ENCODE results near the gene CD33. TPM values are rescaled to one million over a fixed set of nuclear protein-coding genes. Genes with fewer than 3 reads are reported as not detected.

Gene CD33
- total RNA-seq, 2 experiments from 2014 or later = not detected

GRCh38 chr19:51211833-51212232 lies 13.0 kb upstream of the CD33 start:
- H3K36me3 ChIP-seq (ENCODE audit: insufficient read depth, low read length) = no peaks in the 10 kb centered on the region
- no peaks in the 10 kb centered on the region for H3K9me3 ChIP-seq (ENCODE audit: low read length)
- no TSS peak for BruUV-seq (replicated peaks)
- TF ChIP-seq EZH2phosphoT487 (IDR thresholded peaks at IDR 0.05; ENCODE audit: borderline replicate concordance, low read depth, low read length) (no peak), CTCF (conservative IDR thresholded peaks at IDR 0.05; ENCODE audit: low read length) (no peak)
- no peaks in the 10 kb centered on the region for H3K4me1 ChIP-seq (ENCODE audit: insufficient read depth, low read length, poor library complexity, severe bottlenecking)
- H3K4me2 ChIP-seq (ENCODE audit: low read length) = no peak overlapping the region
- no peak overlapping the region for H3K4me3 ChIP-seq (ENCODE audit: low read depth, low read length, poor library complexity, severe bottlenecking)
- H2AFZ ChIP-seq (ENCODE audit: low read length) = no peak overlapping the region
- no peaks in the 10 kb centered on the region for H3K79me2 ChIP-seq (ENCODE audit: insufficient read depth, low read depth, low read length)
- ChIA-PET POLR2A (no interaction called here), CTCF (ENCODE audit: unreplicated experiment) (no interaction called here)
- no peaks in the 10 kb centered on the region for H3K9me2 ChIP-seq (ENCODE audit: insufficient read depth, low read length)
- no peak overlapping the region for H3K27ac ChIP-seq (ENCODE audit: low read depth, low read length, poor library complexity, severe bottlenecking)
- no peak for DNase-seq (ENCODE audit: low spot score)
- H4K20me1 ChIP-seq (ENCODE audit: insufficient read depth, low read length) = no peaks in the 10 kb centered on the region
- intact Hi-C loops (cut with micrococcal nuclease; ENCODE audit: unreplicated experiment) = no loop called here

- H3K4me3 ChIP-seq (ENCODE audit: low read depth, low read length, poor library complexity, severe bottlenecking) = no peak overlapping the region
- H3K9me2 ChIP-seq (ENCODE audit: insufficient read depth, low read length) = no peaks in the 10 kb centered on the region
- no peaks in the 10 kb centered on the region for H3K79me2 ChIP-seq (ENCODE audit: insufficient read depth, low read depth, low read length)
- DNase-seq (ENCODE audit: low spot score) = no peak
- no peak overlapping the region for H3K27ac ChIP-seq (ENCODE audit: low read depth, low read length, poor library complexity, severe bottlenecking)
- intact Hi-C loops (cut with micrococcal nuclease; ENCODE audit: unreplicated experiment) = no loop called here
- H2AFZ ChIP-seq (ENCODE audit: low read length) = no peak overlapping the region
- TF ChIP-seq EZH2phosphoT487 (IDR thresholded peaks at IDR 0.05; ENCODE audit: borderline replicate concordance, low read depth, low read length) (no peak), CTCF (conservative IDR thresholded peaks at IDR 0.05; ENCODE audit: low read length) (no peak)
- POLR2A ChIA-PET = no interaction called here
- H3K4me2 ChIP-seq (ENCODE audit: low read length) = no peak overlapping the region
- BruUV-seq (replicated peaks) = no TSS peak
- CTCF ChIA-PET (ENCODE audit: unreplicated experiment) = no interaction called here
- H4K20me1 ChIP-seq (ENCODE audit: insufficient read depth, low read length) = no peaks in the 10 kb centered on the region
- no peaks in the 10 kb centered on the region; the same call in 1 of the 2 replicates for H3K9me3 ChIP-seq (ENCODE audit: low read length)
- H3K36me3 ChIP-seq (ENCODE audit: insufficient read depth, low read length) = no peaks in the 10 kb centered on the region
- no peaks in the 10 kb centered on the region for H3K4me1 ChIP-seq (ENCODE audit: insufficient read depth, low read length, poor library complexity, severe bottlenecking)
Measured at GRCh38 chr19:51219307-51219706, 5.6 kb upstream of the CD33 start.

GRCh38 chr19:51219971-51220370 lies 4.9 kb upstream of the CD33 start:
- Histone ChIP-seq H3K9me2 (ENCODE audit: insufficient read depth, low read length) (no peaks in the 10 kb centered on the region), H3K9me3 (ENCODE audit: low read length) (no peaks in the 10 kb centered on the region; the same call in 1 of the 2 replicates), H3K36me3 (ENCODE audit: insufficient read depth, low read length) (no peaks in the 10 kb centered on the region), H2AFZ (ENCODE audit: low read length) (no peak overlapping the region), H4K20me1 (ENCODE audit: insufficient read depth, low read length) (no peaks in the 10 kb centered on the region), H3K27ac (ENCODE audit: low read depth, low read length, poor library complexity, severe bottlenecking) (no peak overlapping the region), H3K4me1 (ENCODE audit: insufficient read depth, low read length, poor library complexity, severe bottlenecking) (no peaks in the 10 kb centered on the region), H3K4me3 (ENCODE audit: low read depth, low read length, poor library complexity, severe bottlenecking) (no peak overlapping the region), H3K4me2 (ENCODE audit: low read length) (no peak overlapping the region), H3K79me2 (ENCODE audit: insufficient read depth, low read depth, low read length) (no peaks in the 10 kb centered on the region)
- intact Hi-C loops (cut with micrococcal nuclease; ENCODE audit: unreplicated experiment) = no loop called here
- ChIA-PET POLR2A (no interaction called here), CTCF (ENCODE audit: unreplicated experiment) (no interaction called here)
- no peak for DNase-seq (ENCODE audit: low spot score)
- no peak for TF ChIP-seq EZH2phosphoT487 (IDR thresholded peaks at IDR 0.05; ENCODE audit: borderline replicate concordance, low read depth, low read length)
- no peak for TF ChIP-seq CTCF (conservative IDR thresholded peaks at IDR 0.05; ENCODE audit: low read length)
- no TSS peak for BruUV-seq (replicated peaks)

Data from OCI-LY7 (cell line).